HEK293 (cell line): ENCODE data around the gene ABI3.

ENCODE experiments used
- CTCF ChIP-seq: fragments of 450-650 bp; formaldehyde crosslinking; IDR thresholded peaks from 2 replicates; pipeline ENCODE4 v1.5.1; 2016; ENCODE audit warnings: missing biosample characterization, missing genetic modification characterization
- IKZF3 ChIP-seq: fragments of 450-650 bp; IDR thresholded peaks from 2 replicates; pipeline ENCODE4 v1.5.0; 2018; ENCODE audit warnings: missing biosample characterization, mild to moderate bottlenecking, missing genetic modification characterization, moderate library complexity
- INSM2 ChIP-seq: fragments of 450-650 bp; formaldehyde crosslinking; IDR thresholded peaks from 2 replicates; pipeline ENCODE4 v1.5.1; 2016; ENCODE audit warnings: missing biosample characterization, missing genetic modification characterization
- TSHZ1 ChIP-seq: fragments of 450-650 bp; formaldehyde crosslinking; IDR thresholded peaks from 2 replicates; pipeline ENCODE4 v1.5.1; 2016; ENCODE audit warnings: missing biosample characterization, missing genetic modification characterization, borderline replicate concordance
- YY1 ChIP-seq: fragments of 450-650 bp; formaldehyde crosslinking; IDR thresholded peaks from 2 replicates; pipeline ENCODE4 v1.5.1; 2018; ENCODE audit warnings: missing biosample characterization, missing genetic modification characterization
- ZNF121 ChIP-seq: fragments of 450-650 bp; formaldehyde crosslinking; IDR thresholded peaks from 2 replicates; pipeline ENCODE4 v1.5.1; 2016; ENCODE audit warnings: missing biosample characterization, missing genetic modification characterization
- ZNF184 ChIP-seq: fragments of 450-650 bp; IDR thresholded peaks from 2 replicates; pipeline ENCODE4 v1.5.1; 2018; ENCODE audit warnings: missing biosample characterization, mild to moderate bottlenecking, missing genetic modification characterization
- ZNF391 ChIP-seq: fragments of 450-650 bp; formaldehyde crosslinking; IDR thresholded peaks from 2 replicates; pipeline ENCODE4 v1.5.1; 2016; ENCODE audit warnings: low read depth, missing biosample characterization, missing genetic modification characterization, borderline replicate concordance
- ZNF530 ChIP-seq: fragments of 450-650 bp; formaldehyde crosslinking; IDR thresholded peaks from 2 replicates; pipeline ENCODE4 v1.5.1; 2016; ENCODE audit warnings: low read depth, missing biosample characterization, missing genetic modification characterization
- ZNF585B ChIP-seq: fragments of 450-650 bp; formaldehyde crosslinking; IDR thresholded peaks from 2 replicates; pipeline ENCODE4 v1.5.1; 2016; ENCODE audit warnings: missing biosample characterization, missing genetic modification characterization
- TF ChIP-seq, protein P1 (sequence below): fragments of 450-650 bp; IDR thresholded peaks from 2 replicates; pipeline ENCODE4 v1.5.1; 2018; ENCODE audit warnings: missing biosample characterization, mild to moderate bottlenecking, missing genetic modification characterization
- TF ChIP-seq, protein P2 (sequence below): fragments of 450-650 bp; formaldehyde crosslinking; IDR thresholded peaks from 2 replicates; pipeline ENCODE4 v1.5.1; 2016; ENCODE audit warnings: missing biosample characterization, missing genetic modification characterization
- TF ChIP-seq, protein P3 (sequence below): fragments of 450-650 bp; formaldehyde crosslinking; conservative IDR thresholded peaks from 2 replicates; pipeline ENCODE4 v1.5.1; 2016; ENCODE audit warnings: low read depth, missing biosample characterization, missing genetic modification characterization

- TF ChIP-seq CTCF (tag by site-specific recombination) (no peak), ZNF184 (no peak), INSM2 (tag by site-specific recombination) (no peak), ZNF121 (no peak), ZNF391 (no peak), TSHZ1 (tag by site-specific recombination) (no peak), ZNF585B (no peak), ZNF530 (tag by site-specific recombination) (no peak), IKZF3 (tag by site-specific recombination) (no peak), YY1 (no peak)
- TF ChIP-seq, protein P1, sequence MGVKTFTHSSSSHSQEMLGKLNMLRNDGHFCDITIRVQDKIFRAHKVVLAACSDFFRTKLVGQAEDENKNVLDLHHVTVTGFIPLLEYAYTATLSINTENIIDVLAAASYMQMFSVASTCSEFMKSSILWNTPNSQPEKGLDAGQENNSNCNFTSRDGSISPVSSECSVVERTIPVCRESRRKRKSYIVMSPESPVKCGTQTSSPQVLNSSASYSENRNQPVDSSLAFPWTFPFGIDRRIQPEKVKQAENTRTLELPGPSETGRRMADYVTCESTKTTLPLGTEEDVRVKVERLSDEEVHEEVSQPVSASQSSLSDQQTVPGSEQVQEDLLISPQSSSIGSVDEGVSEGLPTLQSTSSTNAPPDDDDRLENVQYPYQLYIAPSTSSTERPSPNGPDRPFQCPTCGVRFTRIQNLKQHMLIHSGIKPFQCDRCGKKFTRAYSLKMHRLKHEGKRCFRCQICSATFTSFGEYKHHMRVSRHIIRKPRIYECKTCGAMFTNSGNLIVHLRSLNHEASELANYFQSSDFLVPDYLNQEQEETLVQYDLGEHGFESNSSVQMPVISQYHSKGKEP (tag by site-specific recombination), result no peak
- TF ChIP-seq, protein P2, sequence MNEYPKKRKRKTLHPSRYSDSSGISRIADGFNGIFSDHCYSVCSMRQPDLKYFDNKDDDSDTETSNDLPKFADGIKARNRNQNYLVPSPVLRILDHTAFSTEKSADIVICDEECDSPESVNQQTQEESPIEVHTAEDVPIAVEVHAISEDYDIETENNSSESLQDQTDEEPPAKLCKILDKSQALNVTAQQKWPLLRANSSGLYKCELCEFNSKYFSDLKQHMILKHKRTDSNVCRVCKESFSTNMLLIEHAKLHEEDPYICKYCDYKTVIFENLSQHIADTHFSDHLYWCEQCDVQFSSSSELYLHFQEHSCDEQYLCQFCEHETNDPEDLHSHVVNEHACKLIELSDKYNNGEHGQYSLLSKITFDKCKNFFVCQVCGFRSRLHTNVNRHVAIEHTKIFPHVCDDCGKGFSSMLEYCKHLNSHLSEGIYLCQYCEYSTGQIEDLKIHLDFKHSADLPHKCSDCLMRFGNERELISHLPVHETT (tag by site-specific recombination), result no peak
- TF ChIP-seq, protein P3, sequence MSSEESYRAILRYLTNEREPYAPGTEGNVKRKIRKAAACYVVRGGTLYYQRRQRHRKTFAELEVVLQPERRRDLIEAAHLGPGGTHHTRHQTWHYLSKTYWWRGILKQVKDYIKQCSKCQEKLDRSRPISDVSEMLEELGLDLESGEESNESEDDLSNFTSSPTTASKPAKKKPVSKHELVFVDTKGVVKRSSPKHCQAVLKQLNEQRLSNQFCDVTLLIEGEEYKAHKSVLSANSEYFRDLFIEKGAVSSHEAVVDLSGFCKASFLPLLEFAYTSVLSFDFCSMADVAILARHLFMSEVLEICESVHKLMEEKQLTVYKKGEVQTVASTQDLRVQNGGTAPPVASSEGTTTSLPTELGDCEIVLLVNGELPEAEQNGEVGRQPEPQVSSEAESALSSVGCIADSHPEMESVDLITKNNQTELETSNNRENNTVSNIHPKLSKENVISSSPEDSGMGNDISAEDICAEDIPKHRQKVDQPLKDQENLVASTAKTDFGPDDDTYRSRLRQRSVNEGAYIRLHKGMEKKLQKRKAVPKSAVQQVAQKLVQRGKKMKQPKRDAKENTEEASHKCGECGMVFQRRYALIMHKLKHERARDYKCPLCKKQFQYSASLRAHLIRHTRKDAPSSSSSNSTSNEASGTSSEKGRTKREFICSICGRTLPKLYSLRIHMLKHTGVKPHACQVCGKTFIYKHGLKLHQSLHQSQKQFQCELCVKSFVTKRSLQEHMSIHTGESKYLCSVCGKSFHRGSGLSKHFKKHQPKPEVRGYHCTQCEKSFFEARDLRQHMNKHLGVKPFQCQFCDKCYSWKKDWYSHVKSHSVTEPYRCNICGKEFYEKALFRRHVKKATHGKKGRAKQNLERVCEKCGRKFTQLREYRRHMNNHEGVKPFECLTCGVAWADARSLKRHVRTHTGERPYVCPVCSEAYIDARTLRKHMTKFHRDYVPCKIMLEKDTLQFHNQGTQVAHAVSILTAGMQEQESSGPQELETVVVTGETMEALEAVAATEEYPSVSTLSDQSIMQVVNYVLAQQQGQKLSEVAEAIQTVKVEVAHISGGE, result no peak
These were observed 58.8 kb downstream of the ABI3 start for GRCh38 chr17:49269356-49269755.
